Raji (cell line): ENCODE data around the gene MOV10L1.
A peak's percentile ranks its signal among the peaks of the same experiment; 100 is the strongest.

Experiments used
- POLR2A ChIP-seq: IDR thresholded peaks from 2 replicates; pipeline ENCODE4 v1.6.1; 2011; ENCODE audit warnings: low read depth, low read length, control low read depth; ENCODE audit not compliant: insufficient read depth

The MOV10L1 gene

DNA sequence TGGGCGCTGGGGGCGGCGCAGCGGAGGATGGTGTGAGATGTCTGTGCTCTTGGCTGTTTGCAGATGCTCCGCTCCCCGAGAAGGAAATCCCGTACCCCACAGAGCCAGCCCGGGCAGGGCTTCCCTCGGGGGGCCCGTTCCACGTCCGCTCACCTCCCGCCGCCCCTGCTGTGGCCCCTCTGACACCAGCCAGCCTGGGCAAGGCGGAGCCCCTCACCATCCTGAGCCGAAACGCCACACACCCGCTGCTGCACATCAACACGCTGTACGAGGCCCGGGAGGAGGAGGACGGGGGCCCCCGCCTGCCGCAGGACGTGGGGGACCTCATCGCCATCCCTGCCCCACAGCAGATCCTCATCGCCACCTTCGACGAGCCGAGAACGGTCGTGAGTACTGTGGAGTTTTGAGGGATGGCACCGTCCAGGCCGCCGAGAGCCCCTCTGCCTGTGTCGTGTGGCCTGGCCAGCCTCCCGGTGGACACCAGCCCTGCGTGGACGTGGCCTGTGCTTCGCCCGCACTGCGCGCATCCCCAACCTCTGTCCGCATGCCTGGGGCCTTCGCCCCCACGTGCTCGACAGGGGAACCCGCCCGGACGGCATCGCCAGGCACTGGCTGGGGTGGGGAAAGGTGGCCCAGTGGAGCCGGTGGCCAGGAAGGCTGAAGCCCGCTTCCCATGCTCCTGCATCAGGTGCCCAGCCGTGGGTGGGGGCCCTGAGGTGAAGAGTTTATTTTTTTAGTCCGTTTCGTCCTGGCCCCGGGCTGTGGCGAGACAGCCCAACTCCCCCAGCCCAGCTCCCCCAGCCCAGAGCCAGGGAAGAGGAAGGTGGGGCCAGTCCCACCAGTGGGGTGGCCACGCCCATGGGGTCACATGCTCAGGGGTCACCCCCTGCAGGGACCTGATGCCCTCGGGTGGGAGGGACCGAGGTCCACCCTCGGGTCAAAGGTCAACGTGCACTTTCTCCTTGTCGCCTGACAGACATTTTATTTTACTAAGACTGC, 89.4 kb downstream of the MOV10L1 start:
- TF ChIP-seq POLR2A, result no peak

DNA sequence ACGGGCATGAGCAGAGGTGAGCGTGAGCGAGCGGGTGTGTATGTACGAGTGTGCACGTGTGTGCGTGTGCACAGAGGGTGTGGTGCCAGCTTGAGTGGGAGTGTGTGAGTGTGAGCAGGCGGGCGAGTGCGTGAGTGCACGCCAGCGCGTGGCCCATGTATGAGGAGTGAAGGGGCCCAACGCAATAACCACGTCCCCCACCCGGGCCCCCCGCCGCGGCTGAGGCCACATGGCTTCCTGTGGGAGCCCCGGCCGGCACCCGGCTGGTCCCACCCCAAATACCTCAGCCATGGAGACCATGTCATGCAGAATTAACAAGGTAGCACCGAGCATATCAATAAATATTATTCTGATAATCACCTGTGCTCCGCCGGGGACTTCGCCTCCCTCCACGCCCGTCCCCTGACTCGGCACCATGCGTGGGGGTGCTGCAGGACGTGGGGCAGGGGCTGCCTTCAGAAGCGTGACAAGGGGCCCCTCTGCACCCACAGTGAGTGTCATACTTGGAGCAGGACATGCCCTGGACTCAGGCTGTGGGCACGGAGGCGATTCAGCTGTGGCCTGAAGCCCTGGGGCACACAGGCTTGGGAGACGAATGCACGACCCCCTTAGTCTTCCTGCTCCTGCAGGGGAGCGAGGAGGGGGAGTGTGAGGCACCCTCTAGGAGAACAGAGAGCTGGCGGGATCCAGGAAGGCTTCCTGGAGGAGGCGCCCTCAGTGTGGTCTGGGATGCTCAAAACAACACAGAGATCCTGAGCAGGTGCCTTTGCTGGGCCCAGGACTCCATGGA, 90.3 kb downstream of the MOV10L1 start:
- TF ChIP-seq POLR2A, result no peak

DNA sequence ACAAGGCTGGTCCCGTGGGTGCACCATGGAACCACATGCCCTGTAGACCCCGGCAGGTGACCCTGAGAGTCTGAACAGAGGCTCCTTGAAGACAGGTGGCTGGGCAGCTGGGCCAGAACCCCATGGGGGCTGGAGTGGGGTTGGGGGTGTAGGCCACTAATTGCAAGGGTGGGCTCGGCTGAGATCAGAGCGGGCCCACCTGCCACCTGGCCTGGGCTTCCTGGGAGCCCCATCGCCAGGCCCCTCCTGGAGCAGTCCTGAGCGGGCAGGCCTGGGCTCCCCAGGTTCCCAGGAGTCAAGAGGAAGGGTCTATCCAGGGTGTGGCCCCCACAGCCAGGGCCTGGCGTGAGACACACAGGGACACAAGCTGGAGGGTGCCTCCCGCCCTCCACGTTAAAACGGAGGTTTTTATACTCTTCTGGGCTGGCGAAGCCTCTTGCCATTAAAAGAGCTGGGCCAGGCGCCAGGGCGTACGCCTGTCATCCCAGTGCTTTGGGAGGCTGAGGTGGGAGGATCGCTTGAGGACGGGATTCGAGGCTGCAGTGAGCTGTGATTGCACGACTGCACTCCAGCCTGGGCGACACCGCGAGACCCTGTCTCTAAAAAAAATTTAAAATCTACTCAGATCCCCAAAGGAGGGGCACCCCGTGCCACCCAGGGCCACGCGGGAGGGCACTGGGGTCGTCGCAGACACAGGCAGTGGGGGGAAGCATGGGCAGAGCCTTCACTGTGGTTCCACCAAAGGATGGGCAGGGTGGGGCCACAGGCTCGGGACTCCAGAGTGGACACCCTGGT, 91.1 kb downstream of the MOV10L1 start:
- no peak for TF ChIP-seq POLR2A

DNA sequence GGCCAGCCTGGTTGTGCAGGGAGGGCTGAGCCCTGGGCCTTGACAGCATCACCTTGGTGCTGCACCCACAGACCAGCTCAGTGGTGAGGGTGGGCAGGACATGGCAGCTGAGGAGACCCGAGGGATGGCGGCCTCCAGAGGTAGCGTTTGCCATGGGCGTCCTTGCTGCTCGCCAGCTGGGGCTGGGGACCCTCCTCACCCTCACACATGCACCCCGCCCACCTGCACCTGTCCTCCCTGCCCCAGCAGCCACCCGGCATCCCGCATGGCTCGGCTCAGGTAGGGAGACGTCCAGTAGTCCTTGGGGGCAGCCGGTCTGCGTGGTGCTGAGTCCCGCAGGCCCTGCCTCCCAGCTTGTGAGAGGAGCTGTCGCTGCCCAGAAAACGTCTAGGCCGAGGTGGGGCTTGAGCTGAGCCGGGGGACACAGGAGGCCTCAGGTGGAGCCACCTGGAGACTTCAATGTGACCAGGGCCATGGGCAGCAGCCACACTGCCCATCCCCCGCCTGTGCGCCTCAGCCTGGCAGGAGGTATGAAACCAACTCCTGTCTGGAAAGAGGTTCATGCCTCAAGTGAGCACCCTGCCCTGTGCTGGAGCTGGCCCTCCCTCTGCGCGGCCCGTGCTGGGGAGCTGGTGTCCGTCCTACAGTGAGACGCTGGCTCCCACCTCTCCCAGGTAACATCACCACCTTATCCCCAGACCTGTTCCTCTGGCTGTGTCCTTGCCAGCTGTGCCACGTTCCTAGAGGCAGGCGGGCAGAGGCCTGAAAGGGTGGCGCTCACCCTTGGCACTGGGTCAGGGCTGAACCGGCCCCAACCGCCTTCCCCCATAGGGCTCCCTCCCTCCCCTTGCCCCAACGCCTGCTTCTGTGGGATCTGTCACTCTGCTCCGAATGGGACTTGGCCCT, 92.6 kb downstream of the MOV10L1 start:
- no peak for TF ChIP-seq POLR2A

DNA sequence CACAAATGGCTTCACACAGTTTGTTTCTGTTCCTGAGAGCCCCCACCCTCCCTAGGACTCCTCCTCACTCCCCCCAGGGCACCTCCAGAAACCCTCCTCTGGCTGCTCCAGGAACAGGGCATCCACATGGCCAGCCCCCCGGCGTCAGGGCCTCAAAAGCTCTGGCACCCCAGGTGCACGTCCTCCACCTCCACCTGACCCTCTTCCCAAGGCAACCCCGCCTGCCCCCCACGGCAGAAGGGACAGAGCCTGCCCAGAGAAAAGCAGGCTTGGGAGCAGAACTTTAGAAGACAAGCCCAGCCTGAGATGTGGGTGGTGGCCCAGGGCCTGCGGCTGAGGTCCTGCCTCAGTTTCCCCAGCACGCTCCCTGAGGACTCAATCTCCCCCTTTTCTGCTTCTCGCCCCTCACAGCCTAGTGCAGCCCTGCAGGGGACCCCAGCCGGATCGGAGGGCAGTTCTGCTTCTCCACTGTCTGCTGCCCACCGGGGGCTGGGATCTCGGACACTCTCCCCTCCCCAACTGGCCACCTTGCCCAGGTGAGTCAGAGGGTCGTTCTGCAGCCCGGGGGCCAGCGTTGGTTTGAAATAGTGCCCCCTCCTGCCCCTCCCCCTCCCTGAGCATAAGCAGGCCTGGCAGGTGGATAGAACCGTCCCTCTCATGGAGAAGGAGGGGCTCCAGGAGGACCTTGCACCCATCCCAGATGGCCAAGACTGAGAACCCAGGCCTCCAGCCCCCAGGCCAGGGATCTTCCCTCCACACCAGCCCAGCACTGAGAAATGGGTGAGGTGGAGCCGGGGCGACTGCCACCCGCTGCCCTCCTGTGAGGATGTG, 93.5 kb downstream of the MOV10L1 start:
- TF ChIP-seq POLR2A, result no peak

DNA sequence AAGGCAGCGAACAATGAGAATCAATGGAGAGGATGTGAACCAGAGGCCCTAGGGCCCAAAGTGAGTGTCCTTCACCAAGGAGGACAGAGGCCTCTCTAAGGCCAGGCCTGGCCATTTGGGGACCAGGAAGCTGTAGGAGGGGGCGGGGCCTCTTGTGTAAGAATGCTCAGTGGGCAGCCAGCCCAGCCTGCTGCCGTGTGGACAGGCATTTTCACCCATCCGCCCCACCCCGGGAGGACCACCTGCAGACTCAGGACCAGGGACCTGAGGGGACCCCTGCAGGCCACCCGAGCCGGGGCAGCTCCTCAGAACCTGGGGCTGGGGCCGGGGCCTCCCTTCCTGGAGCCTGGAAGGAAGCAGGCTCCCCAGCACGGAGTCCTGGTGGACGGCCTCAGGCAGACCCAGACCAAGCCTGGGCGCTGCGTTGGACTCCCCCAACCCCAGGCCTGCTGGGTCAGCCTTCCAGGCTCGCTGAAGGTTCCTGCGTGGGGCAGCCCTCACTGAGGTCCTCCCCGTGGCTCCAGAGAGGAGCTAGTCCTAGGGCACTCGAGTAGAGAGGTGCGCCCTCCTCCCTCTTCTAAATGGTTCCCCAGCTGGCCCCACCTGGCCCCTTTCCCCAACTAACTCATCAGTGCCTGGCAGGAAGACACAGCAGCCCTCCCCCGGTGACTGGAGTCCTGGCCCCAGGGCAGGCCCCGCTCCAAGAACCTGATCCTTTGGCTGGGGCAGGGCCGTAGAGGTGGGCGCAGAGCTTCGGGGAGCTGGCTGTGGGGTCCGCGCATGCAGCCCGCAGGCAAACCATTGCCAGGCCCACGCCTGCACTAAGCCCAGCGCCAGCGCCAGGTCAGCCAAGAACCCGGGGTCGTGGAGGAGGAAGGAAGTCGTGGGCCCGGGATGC, 94.4 kb downstream of the MOV10L1 start:
- no peak for TF ChIP-seq POLR2A

DNA sequence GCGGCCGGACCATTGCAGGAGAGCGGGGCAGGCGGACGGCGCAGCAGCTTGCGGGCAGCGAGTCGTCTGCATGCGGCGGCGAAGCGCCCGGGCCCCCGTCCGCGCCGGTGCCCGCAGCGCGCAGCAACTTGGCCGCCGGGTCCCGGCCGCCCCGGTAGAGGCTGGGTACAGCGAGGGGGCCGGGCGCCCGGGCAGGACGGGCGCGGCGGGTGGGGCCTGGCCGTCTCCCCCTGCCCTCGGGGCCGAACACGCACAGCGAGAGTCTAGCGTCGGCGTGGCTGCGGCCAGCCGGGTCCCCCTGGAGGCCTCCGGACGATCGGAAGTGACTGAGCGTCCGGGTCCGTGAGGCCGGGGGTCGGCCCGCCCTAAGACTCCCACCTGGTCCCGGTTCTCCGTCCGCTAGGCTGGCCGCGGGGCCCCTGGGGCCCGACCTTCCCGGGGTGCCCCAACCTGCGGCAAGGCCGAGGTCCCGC, 95.1 kb downstream of the MOV10L1 start:
- no peak for TF ChIP-seq POLR2A

DNA sequence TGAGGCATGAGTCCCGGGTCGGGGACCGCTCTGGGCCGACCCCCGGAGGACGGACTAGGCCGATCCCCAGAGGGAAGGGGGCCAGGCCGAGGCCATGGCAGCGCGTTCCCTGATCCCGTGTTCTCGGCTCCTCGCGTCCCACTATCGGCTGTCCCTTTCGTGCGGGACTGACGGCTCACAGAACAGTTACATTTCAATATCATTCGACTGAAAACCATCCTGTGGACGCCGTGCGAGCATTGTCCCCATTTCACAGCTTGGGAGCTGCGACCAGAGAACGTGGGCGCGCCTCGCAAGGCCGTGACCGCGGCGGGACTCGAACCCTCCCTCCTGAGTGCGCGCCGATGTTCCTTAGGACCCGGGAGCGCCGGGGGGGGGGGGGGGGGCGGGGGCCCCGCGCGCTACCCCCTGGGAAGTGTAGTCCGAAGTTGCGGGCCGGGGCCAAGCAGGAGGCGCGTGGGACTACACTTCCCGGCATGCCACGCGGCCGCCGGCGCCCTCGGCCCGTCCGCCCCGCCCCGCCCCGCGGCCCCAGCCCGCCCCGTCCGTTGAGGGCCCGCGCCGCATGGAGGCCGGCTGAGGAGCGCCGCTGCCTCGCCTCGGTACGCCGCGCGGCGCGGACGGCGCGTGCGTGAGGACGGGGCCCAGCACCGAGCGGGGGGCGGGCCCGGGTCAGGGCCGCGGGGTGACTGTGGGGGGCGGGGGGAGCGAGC, 95.7 kb downstream of the MOV10L1 start, which contains the start of gene TRABD:
TRABD (plus strand) TSS at position 539 of the 713 bp plus-strand sequence. CDS start 7,148 bp downstream, outside the sequence.
- peak; percentile 54 for TF ChIP-seq POLR2A

DNA sequence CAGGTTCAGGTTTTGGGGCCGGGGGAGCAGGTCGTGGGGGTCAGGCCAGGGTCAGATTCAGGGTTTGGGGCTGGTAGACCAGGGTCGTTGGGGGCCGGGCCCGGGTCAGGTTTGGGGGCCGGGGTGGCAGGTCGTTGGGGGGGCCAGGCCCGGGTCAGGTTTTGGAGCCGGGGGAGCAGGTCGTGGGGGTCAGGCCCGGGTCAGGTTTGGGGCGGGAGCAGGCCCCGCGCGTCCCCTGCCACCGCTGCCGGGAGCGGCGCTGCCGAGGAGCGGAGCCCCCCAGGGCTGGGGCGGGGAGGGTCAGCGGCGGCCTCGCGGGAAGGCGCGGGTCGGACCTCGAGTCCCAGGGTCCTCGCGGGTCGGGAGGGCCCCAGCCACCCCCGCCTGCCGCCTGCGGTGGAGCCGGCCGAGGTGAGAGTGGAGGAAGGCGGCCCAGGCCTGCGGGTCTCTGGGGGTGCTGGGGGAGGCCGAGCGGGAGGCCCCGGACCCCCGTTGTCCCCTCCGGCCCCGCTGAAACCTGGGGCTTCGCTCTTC, 96.4 kb downstream of the MOV10L1 start:
- TF ChIP-seq POLR2A, result no peak

DNA sequence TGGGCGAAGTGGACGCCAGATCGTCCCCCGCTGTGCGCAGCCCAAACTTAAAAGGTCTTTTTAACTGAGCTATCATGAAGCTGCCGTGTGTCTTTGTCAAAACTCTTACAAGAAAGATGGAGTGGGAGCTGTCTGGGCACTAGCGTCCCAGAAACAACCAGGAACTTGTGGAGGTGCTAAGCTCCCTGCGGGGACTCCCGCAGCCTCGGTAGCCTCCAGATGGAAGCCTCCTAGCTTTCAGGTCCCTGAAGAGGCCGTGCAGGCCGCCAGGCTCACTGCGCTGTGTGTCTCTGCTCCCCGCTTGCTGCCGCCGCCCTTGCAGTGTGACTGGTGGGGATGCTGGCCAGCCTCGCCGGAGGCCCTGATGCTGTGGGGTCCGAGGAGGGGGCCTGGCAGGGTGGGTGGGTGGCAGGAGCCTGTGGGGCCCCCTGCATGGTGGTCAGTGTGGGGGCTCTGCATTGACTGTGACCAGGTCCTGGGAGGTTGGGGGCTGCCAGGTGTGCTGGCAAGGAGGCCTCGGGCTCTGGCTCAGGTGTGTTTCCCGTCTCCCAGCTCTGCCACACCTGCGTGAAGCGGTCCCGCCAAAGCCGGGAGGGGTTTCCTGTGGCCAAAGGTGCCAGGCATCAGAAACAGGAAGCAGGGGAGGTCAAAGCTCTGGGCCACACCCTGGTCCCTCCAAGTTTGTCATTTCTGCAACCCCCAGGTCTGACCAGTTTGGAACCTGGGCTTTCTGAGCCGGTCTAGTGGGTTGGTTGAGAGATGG, 97.1 kb downstream of the MOV10L1 start:
- TF ChIP-seq POLR2A, result no peak; the same call in 1 of the 2 replicates

DNA sequence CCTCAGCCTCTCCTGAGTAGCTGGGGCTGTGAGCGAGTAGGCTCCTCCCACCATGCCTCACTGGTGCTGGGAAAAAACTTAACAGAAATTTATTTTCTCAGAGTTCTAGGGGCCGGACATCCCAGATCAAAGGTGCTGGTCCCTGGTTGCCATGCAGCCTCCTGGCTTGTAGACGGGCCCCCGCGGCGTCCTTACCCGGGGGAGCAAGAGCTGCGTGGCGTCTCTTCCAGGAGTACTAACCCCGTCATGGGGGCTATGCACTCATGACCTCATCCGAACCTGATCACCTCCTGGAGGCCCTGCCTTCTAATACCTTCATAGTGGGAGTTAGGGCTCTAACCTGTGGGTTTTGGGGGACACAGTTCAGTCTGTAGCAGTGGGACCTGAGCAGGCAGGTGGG, 98.5 kb downstream of the MOV10L1 start:
- TF ChIP-seq POLR2A, result no peak
